ENCODE data around the gene C1QL1.

Gene C1QL1

DNA sequence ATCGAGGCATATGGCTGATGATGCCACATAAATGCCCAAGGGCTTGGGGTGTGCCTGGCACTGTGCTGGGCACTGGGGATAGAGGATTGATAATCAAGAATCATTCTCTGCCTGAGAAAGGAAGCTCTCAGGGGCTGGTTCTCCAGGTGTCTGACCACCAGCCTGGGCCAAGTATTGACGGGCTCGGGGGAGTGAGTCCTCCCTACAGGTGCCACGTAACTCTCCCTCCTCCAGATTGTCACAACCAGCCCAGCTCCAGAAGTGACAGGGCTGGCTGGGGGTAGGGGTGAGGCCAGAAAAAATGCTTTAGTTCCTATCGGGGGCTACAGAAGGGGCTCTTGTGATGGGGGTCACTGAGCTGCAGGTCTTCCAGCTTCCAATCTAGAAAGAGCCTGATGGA is 10.7 kb upstream of the C1QL1 start:
- H3K4me2 ChIP-seq (ENCODE audit: low read length), result no peak overlapping the region
- H3F3A ChIP-seq (ENCODE audit: control insufficient read depth, insufficient read depth), result no peaks in the 10 kb centered on the region
- no peaks in the 10 kb centered on the region for H3K9me2 ChIP-seq (replicated peaks; ENCODE audit: control insufficient read depth, low read length)
- no peaks in the 10 kb centered on the region for H3K36me3 ChIP-seq (ENCODE audit: control insufficient read depth, low read length)
- H4K20me1 ChIP-seq (ENCODE audit: control insufficient read depth, insufficient read depth, low read depth, low read length), result no peaks in the 10 kb centered on the region
- no peaks in the 10 kb centered on the region for H3K79me2 ChIP-seq (ENCODE audit: control insufficient read depth, low read length)
- H3K27me3 ChIP-seq (ENCODE audit: control insufficient read depth, low read length), result peaks cover 65% of the 10 kb centered on the region
- no peak for TF ChIP-seq EZH2phosphoT487 (IDR thresholded peaks at IDR 0.05; ENCODE audit: borderline replicate concordance, low read length)
- TF ChIP-seq, protein P1, sequence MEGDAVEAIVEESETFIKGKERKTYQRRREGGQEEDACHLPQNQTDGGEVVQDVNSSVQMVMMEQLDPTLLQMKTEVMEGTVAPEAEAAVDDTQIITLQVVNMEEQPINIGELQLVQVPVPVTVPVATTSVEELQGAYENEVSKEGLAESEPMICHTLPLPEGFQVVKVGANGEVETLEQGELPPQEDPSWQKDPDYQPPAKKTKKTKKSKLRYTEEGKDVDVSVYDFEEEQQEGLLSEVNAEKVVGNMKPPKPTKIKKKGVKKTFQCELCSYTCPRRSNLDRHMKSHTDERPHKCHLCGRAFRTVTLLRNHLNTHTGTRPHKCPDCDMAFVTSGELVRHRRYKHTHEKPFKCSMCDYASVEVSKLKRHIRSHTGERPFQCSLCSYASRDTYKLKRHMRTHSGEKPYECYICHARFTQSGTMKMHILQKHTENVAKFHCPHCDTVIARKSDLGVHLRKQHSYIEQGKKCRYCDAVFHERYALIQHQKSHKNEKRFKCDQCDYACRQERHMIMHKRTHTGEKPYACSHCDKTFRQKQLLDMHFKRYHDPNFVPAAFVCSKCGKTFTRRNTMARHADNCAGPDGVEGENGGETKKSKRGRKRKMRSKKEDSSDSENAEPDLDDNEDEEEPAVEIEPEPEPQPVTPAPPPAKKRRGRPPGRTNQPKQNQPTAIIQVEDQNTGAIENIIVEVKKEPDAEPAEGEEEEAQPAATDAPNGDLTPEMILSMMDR (IDR thresholded peaks at IDR 0.05; ENCODE audit: low read depth, low read length, poor library complexity, severe bottlenecking), result no peak
- no peaks in the 10 kb centered on the region for H3K9me3 ChIP-seq (ENCODE audit: control insufficient read depth, insufficient read depth, low read length)
- no peak overlapping the region for H3K27ac ChIP-seq (ENCODE audit: low read depth, low read length)
- no peaks in the 10 kb centered on the region for H3K4me1 ChIP-seq (ENCODE audit: control insufficient read depth, low read length)
- no peak overlapping the region for H3K4me3 ChIP-seq (ENCODE audit: low read length)

DNA sequence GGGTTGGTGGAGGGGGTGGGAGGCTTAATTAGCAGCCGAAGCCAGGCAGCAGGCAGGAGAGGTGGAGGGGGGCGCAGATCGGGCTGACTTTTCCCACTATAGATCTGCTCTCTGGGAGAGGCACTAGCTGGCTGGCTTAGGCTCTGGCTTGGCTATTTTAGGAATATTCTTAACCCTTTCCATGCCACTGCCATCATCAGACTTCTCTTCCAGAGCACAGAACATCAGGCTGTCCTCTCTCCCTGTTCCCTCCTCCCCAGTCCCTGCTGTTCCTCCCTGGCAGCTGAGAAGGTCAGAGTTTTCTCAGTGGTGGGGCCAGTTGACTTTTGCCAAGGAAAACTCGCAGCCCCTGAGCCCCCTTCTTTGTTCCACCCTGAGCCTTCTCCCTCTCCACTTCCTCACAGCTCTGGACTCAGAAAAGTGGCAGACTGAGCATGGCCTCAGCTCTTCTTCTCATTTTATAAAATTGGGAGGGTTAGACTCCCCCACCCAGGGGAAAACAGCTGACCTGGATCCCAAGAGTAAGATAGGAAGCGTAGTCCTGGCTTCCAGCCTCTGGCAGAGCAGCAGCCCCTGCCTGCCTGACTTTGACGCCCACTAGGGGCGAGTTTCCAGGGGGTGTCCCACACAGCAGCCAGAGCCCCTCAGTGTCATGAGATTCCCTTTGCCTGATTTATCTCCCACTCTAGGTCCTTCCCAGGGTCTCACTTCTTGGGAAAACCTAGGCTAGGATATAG is 9.9 kb upstream of the C1QL1 start:
- H3K9me3 ChIP-seq (ENCODE audit: control insufficient read depth, insufficient read depth, low read length), result no peaks in the 10 kb centered on the region
- TF ChIP-seq, protein P1 (IDR thresholded peaks at IDR 0.05; ENCODE audit: low read depth, low read length, poor library complexity, severe bottlenecking), result no peak
- TF ChIP-seq EZH2phosphoT487 (IDR thresholded peaks at IDR 0.05; ENCODE audit: borderline replicate concordance, low read length), result no peak
- H3F3A ChIP-seq (ENCODE audit: control insufficient read depth, insufficient read depth), result no peaks in the 10 kb centered on the region
- no peak overlapping the region for H3K4me3 ChIP-seq (ENCODE audit: low read length)
- H3K4me1 ChIP-seq (ENCODE audit: control insufficient read depth, low read length), result no peaks in the 10 kb centered on the region
- H3K79me2 ChIP-seq (ENCODE audit: control insufficient read depth, low read length), result no peaks in the 10 kb centered on the region
- H3K27me3 ChIP-seq (ENCODE audit: control insufficient read depth, low read length), result peaks cover 65% of the 10 kb centered on the region
- no peak overlapping the region for H3K27ac ChIP-seq (ENCODE audit: low read depth, low read length)
- no peaks in the 10 kb centered on the region for H3K36me3 ChIP-seq (ENCODE audit: control insufficient read depth, low read length)
- H4K20me1 ChIP-seq (ENCODE audit: control insufficient read depth, insufficient read depth, low read depth, low read length), result no peaks in the 10 kb centered on the region
- H3K4me2 ChIP-seq (ENCODE audit: low read length), result no peak overlapping the region
- no peaks in the 10 kb centered on the region for H3K9me2 ChIP-seq (replicated peaks; ENCODE audit: control insufficient read depth, low read length)

DNA sequence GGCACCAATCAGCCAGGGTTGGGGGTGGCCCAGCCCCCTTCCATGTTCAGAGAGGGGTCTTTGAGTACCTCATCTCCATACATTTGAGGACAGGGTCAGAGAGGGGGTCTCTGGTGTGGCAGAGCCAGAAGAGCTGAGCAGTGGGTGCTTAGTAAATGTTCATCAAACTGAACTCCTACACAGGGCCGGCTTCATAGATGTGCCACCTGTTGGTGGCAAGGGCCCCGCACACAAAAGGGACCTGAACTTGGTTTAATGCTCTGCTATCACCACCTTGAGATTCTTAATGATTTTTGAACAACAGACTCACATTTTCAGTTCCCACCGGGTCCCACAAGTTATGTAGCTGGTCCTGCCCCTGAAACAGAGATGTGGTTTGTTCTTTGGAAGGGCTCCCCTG is 9.0 kb upstream of the C1QL1 start:
- Histone ChIP-seq H3K36me3 (ENCODE audit: control insufficient read depth, low read length) (no peaks in the 10 kb centered on the region), H4K20me1 (ENCODE audit: control insufficient read depth, insufficient read depth, low read depth, low read length) (no peaks in the 10 kb centered on the region), H3K4me2 (ENCODE audit: low read length) (no peak overlapping the region), H3K27ac (ENCODE audit: low read depth, low read length) (no peak overlapping the region), H3K27me3 (ENCODE audit: control insufficient read depth, low read length) (peaks cover 66% of the 10 kb centered on the region), H3K4me1 (ENCODE audit: control insufficient read depth, low read length) (no peaks in the 10 kb centered on the region), H3K4me3 (ENCODE audit: low read length) (no peak overlapping the region), H3K9me3 (ENCODE audit: control insufficient read depth, insufficient read depth, low read length) (no peaks in the 10 kb centered on the region), H3K9me2 (replicated peaks; ENCODE audit: control insufficient read depth, low read length) (no peaks in the 10 kb centered on the region), H3K79me2 (ENCODE audit: control insufficient read depth, low read length) (no peaks in the 10 kb centered on the region), H3F3A (ENCODE audit: control insufficient read depth, insufficient read depth) (no peaks in the 10 kb centered on the region)
- TF ChIP-seq, protein P1 (IDR thresholded peaks at IDR 0.05; ENCODE audit: low read depth, low read length, poor library complexity, severe bottlenecking), result peak; percentile 26
- no peak for TF ChIP-seq EZH2phosphoT487 (IDR thresholded peaks at IDR 0.05; ENCODE audit: borderline replicate concordance, low read length)

Data from DOHH2 (cell line).